GM18507 (cell line): ENCODE measurements around the gene MYO5A.

Experiments used
- DNase-seq: peaks from one replicate; pipeline ENCODE4 v3.0.0; 2011; ENCODE audit warnings: low read depth; ENCODE audit not compliant: insufficient read length; ENCODE audit errors: extremely low spot score
- FAIRE-seq: peaks from 2 replicates; lab custom pipeline; 2011; peaks lifted over from hg19 to GRCh38; lab: Jason Lieb, UNC

The MYO5A gene

DNA sequence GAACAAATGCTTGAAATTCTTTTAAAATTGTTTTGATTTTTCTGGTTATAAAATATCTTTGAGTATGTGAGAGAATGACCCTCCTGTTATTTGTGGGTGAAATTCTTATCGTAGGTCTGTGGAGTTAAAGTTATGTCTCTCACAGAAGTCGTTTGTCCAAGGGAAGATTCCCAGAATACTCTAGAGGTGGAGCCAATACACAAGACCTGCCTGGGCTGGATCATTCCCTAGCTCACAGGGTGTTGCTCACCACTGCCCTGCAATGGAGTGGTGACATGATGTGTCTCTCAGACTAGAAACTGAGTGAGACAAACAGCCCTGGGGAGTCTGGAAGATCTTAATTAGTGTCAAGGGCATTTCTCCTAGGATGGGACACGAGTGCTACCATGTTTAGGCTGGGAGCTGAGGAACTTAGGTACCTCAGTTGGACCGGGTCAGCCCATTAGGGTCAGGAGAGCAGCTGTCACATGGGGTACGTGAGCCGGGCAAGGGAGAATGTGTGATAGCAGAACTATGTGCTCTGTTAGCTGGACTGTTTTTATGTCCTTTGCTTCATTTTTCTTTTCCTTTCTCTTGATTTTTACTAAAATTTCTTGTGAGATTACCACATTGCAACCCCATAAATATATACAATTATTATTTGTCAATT, 179.5 kb downstream of the MYO5A start:
- no peak for FAIRE-seq
- DNase-seq: no peak

DNA sequence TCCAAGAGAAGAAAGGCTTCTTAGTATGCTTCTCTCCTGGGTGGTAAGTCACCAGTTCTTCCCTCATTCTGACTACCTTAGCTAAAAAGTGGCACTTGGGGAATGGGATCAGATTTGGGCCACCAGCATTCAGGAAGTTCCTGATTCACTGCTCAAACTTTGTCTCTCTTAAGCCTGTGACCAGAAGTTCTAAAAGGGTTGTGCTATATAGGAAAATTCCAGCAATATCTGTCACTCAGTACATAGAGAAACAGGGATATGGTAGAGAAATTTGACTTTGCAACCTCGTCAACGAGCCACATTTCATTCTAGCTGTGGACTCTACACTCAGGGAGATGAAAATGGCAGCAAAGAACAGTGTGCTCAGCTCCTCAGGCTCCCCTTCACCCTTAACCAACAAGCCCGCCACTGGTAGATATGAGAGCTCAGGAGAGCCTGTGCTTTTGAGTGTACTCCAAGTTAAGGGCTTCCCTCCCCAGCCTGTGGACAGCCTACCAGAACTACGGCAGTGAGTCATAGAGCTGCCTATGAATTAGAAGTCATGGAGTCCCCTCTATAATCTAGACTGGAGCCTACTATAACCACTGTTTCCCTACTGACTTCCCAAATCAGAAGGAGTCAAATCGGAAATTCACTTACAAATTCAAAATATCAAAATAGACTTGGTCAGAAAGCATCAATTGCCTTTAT, 180.5 kb downstream of the MYO5A start:
- no peak for FAIRE-seq

DNA sequence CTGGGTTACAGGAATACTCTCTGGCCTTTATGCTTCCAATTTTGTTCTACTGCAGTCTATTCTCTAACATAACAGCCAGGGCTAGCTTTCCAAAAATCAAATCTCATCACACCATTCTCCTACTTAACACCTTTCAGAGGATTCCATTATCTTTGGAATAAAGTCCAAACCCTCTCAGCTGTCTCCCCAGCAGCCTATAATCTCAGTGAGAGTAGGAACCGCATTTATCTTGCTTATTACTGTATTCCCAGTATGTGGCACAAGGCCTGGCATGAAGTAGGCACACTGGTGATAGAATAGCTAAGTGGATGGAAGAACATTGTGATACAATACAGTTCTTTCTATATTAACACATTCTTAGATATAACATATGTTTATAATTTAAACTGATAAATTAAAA, 184.1 kb downstream of the MYO5A start:
- DNase-seq: no peak
- no peak for FAIRE-seq

More for the DNA sequence above, 180.5 kb downstream of the MYO5A start:
- no peak for DNase-seq

DNA sequence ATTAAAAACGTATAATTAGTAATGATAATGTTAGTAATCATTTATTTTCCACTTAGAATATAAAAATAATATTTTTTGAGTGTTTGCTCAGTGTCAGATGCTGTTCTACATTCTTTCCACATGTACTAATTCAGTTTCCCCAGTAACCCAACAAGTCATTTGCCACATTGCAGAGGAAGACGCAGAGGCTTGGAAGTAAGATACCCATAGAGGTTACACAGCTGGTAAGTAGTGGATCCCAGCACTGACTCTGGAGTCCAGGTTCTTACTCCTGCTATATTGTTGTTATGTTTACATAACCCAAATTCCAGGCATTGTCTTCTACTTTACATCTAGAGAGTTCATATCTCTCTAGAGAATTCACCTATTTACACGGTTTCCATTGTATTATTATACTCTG, 184.8 kb downstream of the MYO5A start:
- FAIRE-seq (no peak), DNase-seq (no peak)

- DNase-seq: no peak
- no peak for FAIRE-seq
Measured at GRCh38 chr15:52340093-52340492, 188.6 kb downstream of the MYO5A start.

GRCh38 chr15:52338891-52339290, 189.8 kb downstream of the MYO5A start:
- FAIRE-seq (no peak), DNase-seq (no peak)

- FAIRE-seq (no peak), DNase-seq (no peak)
Measured at GRCh38 chr15:52338058-52338457, 190.6 kb downstream of the MYO5A start.

- DNase-seq (no peak), FAIRE-seq (no peak)
Measured at GRCh38 chr15:52337198-52337853, 191.4 kb downstream of the MYO5A start.

- DNase-seq: no peak
- no peak for FAIRE-seq
Measured at GRCh38 chr15:52336529-52336928, 192.2 kb downstream of the MYO5A start.

- FAIRE-seq (no peak), DNase-seq (no peak)
Measured at GRCh38 chr15:52334491-52335160, 194.1 kb downstream of the MYO5A start.

GRCh38 chr15:52331490-52332240, 197.0 kb downstream of the MYO5A start:
- peak; percentile 56 for DNase-seq
- FAIRE-seq: peak; percentile 95

DNA sequence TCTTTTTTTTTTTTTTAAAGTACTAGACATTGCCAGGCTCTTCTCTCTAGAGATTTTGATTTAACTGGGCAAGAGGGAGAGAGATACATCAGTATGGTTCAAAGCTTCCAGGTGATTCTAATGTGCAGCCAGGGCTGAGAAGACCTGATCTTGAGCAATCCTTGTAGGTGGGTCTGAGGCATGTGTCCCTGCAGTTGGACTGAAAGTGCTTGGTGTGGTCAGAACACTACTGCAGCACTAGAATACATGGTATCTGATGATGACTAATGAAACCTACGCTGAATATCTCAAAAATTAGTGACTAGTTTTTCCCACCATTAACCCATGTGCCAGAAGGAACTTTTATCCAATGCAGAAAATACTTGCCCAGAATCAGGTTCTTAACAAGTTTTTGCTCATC, 198.7 kb downstream of the MYO5A start:
- DNase-seq: no peak
- no peak for FAIRE-seq

- FAIRE-seq (no peak), DNase-seq (no peak)
Measured at GRCh38 chr15:52329150-52329549, 199.5 kb downstream of the MYO5A start.

GRCh38 chr15:52328680-52329079, 200.0 kb downstream of the MYO5A start:
- FAIRE-seq (no peak), DNase-seq (no peak)

DNA sequence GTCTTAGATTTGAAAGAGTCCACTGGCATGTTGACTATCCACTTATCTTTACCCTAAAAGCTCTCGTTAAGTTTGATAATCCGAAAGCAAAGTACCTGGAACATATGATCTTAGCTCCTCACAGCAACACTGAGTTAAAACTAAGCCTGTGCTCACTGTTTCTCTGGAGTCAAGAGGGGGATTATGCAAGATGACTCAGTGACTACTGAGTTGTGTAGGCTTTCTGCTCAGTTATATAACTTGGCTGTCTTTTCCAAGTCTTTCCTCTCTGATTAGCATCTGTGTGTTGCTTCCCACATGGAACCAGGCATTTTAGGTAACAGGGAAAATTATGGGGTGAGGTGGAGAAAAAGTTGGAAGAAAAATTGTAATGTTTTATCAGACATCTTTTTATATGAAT, 201.9 kb downstream of the MYO5A start:
- FAIRE-seq: no peak
- no peak for DNase-seq

DNA sequence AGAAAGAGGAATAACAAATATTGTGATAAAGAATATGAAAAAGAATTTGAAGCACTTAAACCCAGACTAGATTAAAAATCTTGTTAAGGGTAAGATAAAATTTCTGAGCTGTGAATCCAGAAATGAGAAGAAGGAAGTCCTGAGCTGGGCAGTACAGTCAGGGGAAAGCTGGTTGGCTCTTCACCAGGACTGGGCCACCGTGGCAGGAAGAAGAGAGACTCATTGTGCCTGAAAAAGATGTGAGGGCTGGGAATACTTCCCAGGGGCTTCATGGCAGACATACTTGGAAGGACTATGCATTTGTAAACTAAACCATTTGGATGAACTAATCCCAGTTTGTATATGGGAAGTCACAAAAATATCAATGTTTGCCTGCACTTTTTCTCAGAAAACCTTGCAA, 204.6 kb downstream of the MYO5A start:
- no peak for DNase-seq
- FAIRE-seq: no peak

- DNase-seq: no peak
- no peak for FAIRE-seq
Measured at GRCh38 chr15:52318729-52319500, 209.8 kb downstream of the MYO5A start.

DNA sequence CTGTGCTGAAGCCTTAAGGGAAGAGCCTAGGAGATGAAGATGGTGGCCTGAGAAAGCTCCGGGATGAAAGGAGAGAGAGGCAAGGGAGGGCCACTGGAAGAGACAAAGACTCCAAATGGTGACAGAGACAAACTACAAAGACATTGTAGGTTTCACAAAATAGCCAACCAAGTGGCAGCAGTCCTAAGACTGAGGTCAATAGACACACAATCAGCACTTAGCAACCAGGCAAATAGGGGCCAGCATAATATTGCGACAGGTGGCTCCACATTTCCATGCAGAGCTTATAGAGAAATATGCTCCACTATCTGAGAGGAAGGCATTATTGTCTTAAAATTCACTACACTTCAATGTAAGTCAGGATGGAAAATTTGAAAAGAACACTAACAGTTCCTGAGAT, 211.0 kb downstream of the MYO5A start:
- DNase-seq: no peak
- FAIRE-seq: no peak

DNA sequence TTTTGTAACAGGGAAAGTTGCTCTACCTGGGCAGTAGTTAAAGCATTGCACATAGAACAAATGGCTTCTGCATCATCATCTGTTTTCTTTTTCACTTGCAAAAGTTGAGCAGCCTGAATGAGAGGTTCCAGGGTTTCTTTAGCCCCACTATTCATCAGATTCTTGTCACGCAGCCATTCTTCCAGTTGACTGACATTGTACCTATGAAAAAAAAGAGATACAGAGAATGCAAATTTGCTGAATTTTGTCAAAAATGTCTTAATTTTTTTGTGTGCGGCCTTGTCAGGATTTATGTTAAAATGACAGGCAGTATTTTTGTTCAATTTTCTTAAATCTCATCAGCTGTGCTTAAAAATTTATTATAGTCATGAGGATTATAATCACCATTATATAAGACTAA, 211.7 kb downstream of the MYO5A start:
- no peak for DNase-seq
- no peak for FAIRE-seq
